ENCODE data around the gene SYT5.

GRCh38 chr19:55208880-55209692 lies 29.0 kb upstream of the SYT5 start, which contains the start of gene PTPRH:
- TF ChIP-seq ARNTL (CRISPR knock-in tag; IDR thresholded peaks at IDR 0.05), result no peak
- no peak for TF ChIP-seq ZNF276 (CRISPR knock-in tag; IDR thresholded peaks at IDR 0.05; ENCODE audit: low read depth)
- no peak for TF ChIP-seq MTF2 (CRISPR knock-in tag; IDR thresholded peaks at IDR 0.05; ENCODE audit: borderline replicate concordance)
- no peak for TF ChIP-seq CTCF (CRISPR knock-in tag; IDR thresholded peaks at IDR 0.05)
- TF ChIP-seq ZNF740 (CRISPR knock-in tag; IDR thresholded peaks at IDR 0.05), result no peak
- TF ChIP-seq RNF2 (conservative IDR thresholded peaks at IDR 0.05; ENCODE audit: low read depth), result no peak
- TF ChIP-seq ZZZ3 (CRISPR knock-in tag; IDR thresholded peaks at IDR 0.05; ENCODE audit: borderline replicate concordance), result no peak
- TF ChIP-seq POLR2A (IDR thresholded peaks at IDR 0.05; ENCODE audit: insufficient read depth in 1 of 2, low read depth in 2 of 2, low read length in 2 of 2), result peak in 1 of 2 experiments; percentile 51; a peak in 2 of 4 replicates
